ENCODE results near the gene TSHZ3. TPM values are rescaled to one million over a fixed set of nuclear protein-coding genes. Genes with fewer than 3 reads are reported as not detected.

Gene TSHZ3
- total RNA-seq, 1 experiment from 2014 or later, result 0.05 TPM

GRCh38 chr19:31289381-31289880, 59.8 kb downstream of the TSHZ3 start:
- no peak for DNase-seq (ENCODE audit: low read depth, low spot score)
- no peak overlapping the region for H2AFZ ChIP-seq (ENCODE audit: low read depth, low read length, poor library complexity, severe bottlenecking)
- peaks cover 3 to 24% of the 10 kb centered on the region in 2 experiments; a peak in 2 of 4 replicates for H3K9me3 ChIP-seq (ENCODE audit: control insufficient read depth in 1 of 2, insufficient read depth in 1 of 2, low read depth in 1 of 2, low read length in 2 of 2)
- no peak overlapping the region for H3K9ac ChIP-seq (ENCODE audit: low read length)
- H3K36me3 ChIP-seq (ENCODE audit: control insufficient read depth in 1 of 2, insufficient read depth in 2 of 2, low read length in 2 of 2), result no peaks in the 10 kb centered on the region
- no peak for ATAC-seq
- ChIA-PET CTCF (no interaction called here), RAD21 (ENCODE audit: low non-redundant PET in 1 of 2, low total read pairs in 2 of 2, uncharacterized antibody in 2 of 2, unreplicated experiment in 2 of 2) (no interaction called here), POLR2A (no interaction called here)
- no peak overlapping the region for H3K4me3 ChIP-seq (replicated peaks in 1 of 2; ENCODE audit: low read depth in 1 of 2, low read length in 2 of 2)
- no peaks in the 10 kb centered on the region for H4K20me1 ChIP-seq (ENCODE audit: insufficient read depth)
- no TSS peak for BruUV-seq (replicated peaks)
- no peaks in the 10 kb centered on the region for H3K9me2 ChIP-seq (ENCODE audit: insufficient read depth)
- no peaks in the 10 kb centered on the region for H3K4me1 ChIP-seq (ENCODE audit: control insufficient read depth in 1 of 2, insufficient read depth in 2 of 2, low read length in 2 of 2)
- H3K4me2 ChIP-seq (ENCODE audit: low read length), result no peak overlapping the region
- no peak overlapping the region for H3K27ac ChIP-seq (ENCODE audit: low read depth, low read length)
- TF ChIP-seq EGR1 (IDR thresholded peaks at IDR 0.05; ENCODE audit: low read depth) (no peak), EZH2phosphoT487 (IDR thresholded peaks at IDR 0.05; ENCODE audit: borderline replicate concordance) (no peak), ZFX (IDR thresholded peaks at IDR 0.05) (no peak), SRF (IDR thresholded peaks at IDR 0.05; ENCODE audit: low read depth) (no peak), REST (IDR thresholded peaks at IDR 0.05; ENCODE audit: low read depth) (no peak), MAX (IDR thresholded peaks at IDR 0.05) (no peak), CEBPB (IDR thresholded peaks at IDR 0.05; ENCODE audit: low read depth) (no peak), TCF7L2 (IDR thresholded peaks at IDR 0.05; ENCODE audit: borderline replicate concordance, extremely low read depth, insufficient read depth, insufficient read length) (no peak), ZNF274 (IDR thresholded peaks at IDR 0.05; ENCODE audit: low read depth, low read length) (no peak), SIN3A (IDR thresholded peaks at IDR 0.05; ENCODE audit: low read depth) (no peak), POLR2AphosphoS5 (IDR thresholded peaks at IDR 0.05; ENCODE audit: low read depth, low read length) (no peak), CBX3 (IDR thresholded peaks at IDR 0.05; ENCODE audit: low read depth) (no peak), RAD21 (IDR thresholded peaks at IDR 0.05; ENCODE audit: low read depth) (no peak), FOSL1 (IDR thresholded peaks at IDR 0.05; ENCODE audit: low read depth) (no peak)
- no peaks in the 10 kb centered on the region for H3K27me3 ChIP-seq (ENCODE audit: insufficient read depth, low read length)
- intact Hi-C loops (cut with micrococcal nuclease), result no loop called here
- no peaks in the 10 kb centered on the region for H3K79me2 ChIP-seq (ENCODE audit: insufficient read depth, low read length)

All from HCT116 (cell line).